K562 (cell line): Measurements from ENCODE around the gene ABT1. TPM values are rescaled to one million over a fixed set of nuclear protein-coding genes. Genes with fewer than 3 reads are reported as not detected.

ENCODE experiments used
- ARNT ChIP-seq, 2 experiments: fragments of 450-650 bp; IDR thresholded peaks; 2 replicates each; pipeline ENCODE4 v1.6.1; 2016; ENCODE audit warnings: mild to moderate bottlenecking in 1 of 2
- ATF1 ChIP-seq, 2 experiments: fragments of 450-650 bp in 1 of 2; IDR thresholded peaks; 2 replicates each; pipeline ENCODE4 v1.6.1; 2016; ENCODE audit warnings: missing compliant biosample characterization in 1 of 2, missing genetic modification characterization in 1 of 2
- CBFB ChIP-seq: sonication (generic); formaldehyde crosslinking; IDR thresholded peaks from 2 replicates; pipeline ENCODE4 v1.4.0; 2020; ENCODE audit warnings: mild to moderate bottlenecking, missing genetic modification reagents
- FOSL1 ChIP-seq: fragments of 200-800 bp; sonication (Bioruptor generic); conservative IDR thresholded peaks from 2 replicates; pipeline ENCODE4 v1.6.1; 2016; ENCODE audit warnings: missing genetic modification characterization, missing compliant biosample characterization
- GABPB2 ChIP-seq: fragments of 250-450 bp; sonication (Bioruptor Pico); conservative IDR thresholded peaks from 2 replicates; pipeline ENCODE4 v1.5.1; 2021; ENCODE audit warnings: mild to moderate bottlenecking
- HDAC2 ChIP-seq: fragments of 450-650 bp; IDR thresholded peaks from 2 replicates; pipeline ENCODE4 v1.6.1; 2016; ENCODE audit warnings: mild to moderate bottlenecking
- IFI16 ChIP-seq: fragments of 250-450 bp; sonication (Bioruptor Pico); IDR thresholded peaks from 2 replicates; pipeline ENCODE4 v2.1.2; 2022; ENCODE audit warnings: mild to moderate bottlenecking, inconsistent platforms
- LEF1 ChIP-seq: fragments of 450-650 bp; IDR thresholded peaks from 2 replicates; pipeline ENCODE4 v1.6.1; 2016; ENCODE audit warnings: mild to moderate bottlenecking
- MTA2 ChIP-seq: fragments of 450-650 bp; IDR thresholded peaks from 2 replicates; pipeline ENCODE4 v1.6.1; 2016; ENCODE audit warnings: low read depth
- NCOA4 ChIP-seq: fragments of 450-650 bp; IDR thresholded peaks from 2 replicates; pipeline ENCODE4 v1.6.1; 2018; ENCODE audit warnings: mild to moderate bottlenecking; ENCODE audit not compliant: partially characterized antibody
- PHB2 ChIP-seq: fragments of 450-650 bp; IDR thresholded peaks from 2 replicates; pipeline ENCODE4 v1.6.1; 2017; ENCODE audit warnings: low read depth
- SAFB ChIP-seq: fragments of 200-400 bp; formaldehyde crosslinking; IDR thresholded peaks from 2 replicates; pipeline ENCODE4 v1.6.1; 2017; ENCODE audit warnings: low read depth, low read length, borderline replicate concordance
- SP2 ChIP-seq: IDR thresholded peaks from 2 replicates; pipeline ENCODE4 v1.6.1; 2011; ENCODE audit warnings: mild to moderate bottlenecking, low read depth, low read length, moderate library complexity; ENCODE audit not compliant: poor library complexity, severe bottlenecking; ENCODE audit errors: extremely low read depth
- SREBF2 ChIP-seq: sonication (generic); formaldehyde crosslinking; IDR thresholded peaks from 2 replicates; pipeline ENCODE4 v1.4.0; 2020; ENCODE audit warnings: mild to moderate bottlenecking, missing genetic modification reagents
- SRF ChIP-seq, 2 experiments: fragments of 250-450, 450-650 bp in 1 of 2; sonication (Bioruptor Pico) in 1 of 2; sonication (generic) in 1 of 2; formaldehyde crosslinking; IDR thresholded peaks; 2 replicates each; pipeline versions ENCODE4 v1.5.0 to v1.5.1; 2020 to 2022; ENCODE audit warnings: mild to moderate bottlenecking in 1 of 2, missing genetic modification reagents in 1 of 2
- TAF1 ChIP-seq: IDR thresholded peaks from 2 replicates; pipeline ENCODE4 v1.6.1; 2011; ENCODE audit warnings: mild to moderate bottlenecking, low read length, moderate library complexity; ENCODE audit not compliant: insufficient read depth, control insufficient read depth, severe bottlenecking; ENCODE audit errors: extremely low read depth
- XRCC4 ChIP-seq: IDR thresholded peaks from one replicate; pipeline ENCODE4 v1.6.1; 2011; ENCODE audit not compliant: insufficient read depth, insufficient read length; ENCODE audit errors: extremely low read depth
- ZBTB17 ChIP-seq: fragments of 450-650 bp; formaldehyde crosslinking; IDR thresholded peaks from 2 replicates; pipeline ENCODE4 v1.4.0; 2020; ENCODE audit warnings: mild to moderate bottlenecking
- ZNF282 ChIP-seq: sonication (generic); formaldehyde crosslinking; IDR thresholded peaks from 2 replicates; pipeline ENCODE4 v1.8.1; 2023; ENCODE audit warnings: missing genetic modification reagents
- polyA plus RNA-seq, 8 experiments: library from polyadenylated mRNA; depleted of rRNA in 4 of 8; stranded (reverse) in 5 of 8; unstranded in 3 of 8; fragments of >200 nt; fragmentation: Nextera tagmentation in 2 of 8; fragmentation: Illumina TruSeq in 1 of 8; extraction: Ambion mirVana in 2 of 8; extraction: Trizol in 1 of 8; gene quantifications; 2 replicates each; pipeline versions ENCODE4 v1.2.1 to v1.2.3, GENCODE V29; 2011 to 2014; ENCODE audit warnings: inconsistent platforms in 1 of 8, missing spikeins in 1 of 8
- total RNA-seq, 7 experiments: library from RNA; depleted of rRNA in 6 of 7; stranded (reverse); fragments of >200 nt in 6 of 7; fragmentation: Illumina TruSeq in 2 of 7; extraction: Trizol in 2 of 7; gene quantifications; 2 replicates each; pipeline versions ENCODE4 v1.2.1 to v1.2.3, GENCODE V29; 2011 to 2021; ENCODE audit warnings: low replicate concordance in 1 of 7
- TF ChIP-seq, protein P1 (sequence below): fragments of 250-450 bp; sonication (Bioruptor Pico); IDR thresholded peaks from 2 replicates; pipeline ENCODE4 v1.8.0; 2022; ENCODE audit warnings: inconsistent platforms
- TF ChIP-seq, protein P2 (sequence below): fragments of 450-650 bp; formaldehyde crosslinking; conservative IDR thresholded peaks from 2 replicates; pipeline ENCODE4 v1.4.0; 2022; ENCODE audit warnings: mild to moderate bottlenecking, missing genetic modification characterization
- TF ChIP-seq, protein P3 (sequence below): sonication (generic); formaldehyde crosslinking; IDR thresholded peaks from 2 replicates; pipeline ENCODE4 v1.4.0; 2020; ENCODE audit warnings: mild to moderate bottlenecking, missing genetic modification reagents
- TF ChIP-seq, protein P4 (sequence below): sonication (generic); formaldehyde crosslinking; IDR thresholded peaks from 2 replicates; pipeline ENCODE4 v1.8.0; 2022; ENCODE audit warnings: missing genetic modification reagents, mild to moderate bottlenecking, borderline replicate concordance

ABT1 gene
- total and polyA plus RNA-seq, 9 of the 15 experiments (the other 6 are each of a cell fraction or from before 2014, with no cell fraction given): 8.8 to 52.7 (median 40.7) TPM

DNA sequence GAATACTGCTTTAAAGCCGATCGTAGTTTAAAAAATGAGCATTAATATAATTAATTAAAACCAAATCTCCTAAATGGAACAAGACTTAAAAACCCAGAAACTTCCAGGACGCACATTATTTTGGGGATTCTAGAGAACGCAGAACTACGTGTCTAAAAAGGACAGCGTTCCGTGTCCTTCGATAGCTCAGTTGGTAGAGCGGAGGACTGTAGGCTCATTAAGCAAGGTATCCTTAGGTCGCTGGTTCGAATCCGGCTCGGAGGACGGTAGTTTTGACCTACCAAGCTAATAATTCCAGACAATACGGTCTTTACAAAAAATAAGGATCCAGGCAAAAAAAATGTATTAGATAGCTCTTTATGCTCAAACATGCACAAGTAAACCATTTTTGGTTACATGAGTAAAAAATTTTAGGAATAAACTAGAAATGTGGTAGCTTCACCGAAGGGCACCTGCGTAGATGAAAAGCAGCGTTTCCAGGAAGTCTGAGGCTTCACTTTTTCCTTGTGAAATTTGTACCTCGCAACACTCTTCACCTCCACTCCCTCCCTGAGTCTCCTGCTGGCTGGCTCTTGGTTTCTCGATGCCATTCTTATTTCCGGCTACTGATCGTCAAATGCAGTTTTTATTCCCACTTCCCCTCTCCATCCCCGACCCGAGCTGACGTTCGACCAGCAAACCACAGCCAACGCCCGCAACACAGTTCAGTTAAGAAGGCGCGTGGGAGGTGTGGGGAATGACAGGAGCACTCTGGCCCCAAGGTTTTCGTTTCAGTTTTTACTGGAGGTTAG is 19.6 kb upstream of the ABT1 start (continued):
- TF ChIP-seq, protein P1, sequence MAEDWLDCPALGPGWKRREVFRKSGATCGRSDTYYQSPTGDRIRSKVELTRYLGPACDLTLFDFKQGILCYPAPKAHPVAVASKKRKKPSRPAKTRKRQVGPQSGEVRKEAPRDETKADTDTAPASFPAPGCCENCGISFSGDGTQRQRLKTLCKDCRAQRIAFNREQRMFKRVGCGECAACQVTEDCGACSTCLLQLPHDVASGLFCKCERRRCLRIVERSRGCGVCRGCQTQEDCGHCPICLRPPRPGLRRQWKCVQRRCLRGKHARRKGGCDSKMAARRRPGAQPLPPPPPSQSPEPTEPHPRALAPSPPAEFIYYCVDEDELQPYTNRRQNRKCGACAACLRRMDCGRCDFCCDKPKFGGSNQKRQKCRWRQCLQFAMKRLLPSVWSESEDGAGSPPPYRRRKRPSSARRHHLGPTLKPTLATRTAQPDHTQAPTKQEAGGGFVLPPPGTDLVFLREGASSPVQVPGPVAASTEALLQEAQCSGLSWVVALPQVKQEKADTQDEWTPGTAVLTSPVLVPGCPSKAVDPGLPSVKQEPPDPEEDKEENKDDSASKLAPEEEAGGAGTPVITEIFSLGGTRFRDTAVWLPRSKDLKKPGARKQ (CRISPR knock-in tag): no peak
- TF ChIP-seq MTA2 (no peak), ARNT (IDR thresholded peaks at IDR 0.05) (peak; percentile 76 to 87; a peak in 3 of 4 replicates), ZBTB17 (CRISPR knock-in tag) (no peak), TAF1 (peak; percentile 13), CBFB (CRISPR knock-in tag) (no peak), FOSL1 (tag) (no peak), SRF (CRISPR knock-in tag; IDR thresholded peaks at IDR 0.05) (no peak), ATF1 (CRISPR knock-in tag; IDR thresholded peaks at IDR 0.05) (no peak), ATF1 (tag; IDR thresholded peaks at IDR 0.05) (peak; percentile 70), ZNF282 (CRISPR knock-in tag) (no peak), HDAC2 (0 out of 2 replicates have a peak, but pooled peaks have one; percentile 29), GABPB2 (peak; percentile 61; the same call in 1 of the 2 replicates), PHB2 (no peak), NCOA4 (no peak), SP2 (no peak), SREBF2 (CRISPR knock-in tag) (0 out of 2 replicates have a peak, but pooled peaks have one; percentile 88), XRCC4 (no peak), SAFB (no peak), LEF1 (peak; percentile 55; the same call in 1 of the 2 replicates), IFI16 (CRISPR knock-in tag) (no peak)
- TF ChIP-seq, protein P2, sequence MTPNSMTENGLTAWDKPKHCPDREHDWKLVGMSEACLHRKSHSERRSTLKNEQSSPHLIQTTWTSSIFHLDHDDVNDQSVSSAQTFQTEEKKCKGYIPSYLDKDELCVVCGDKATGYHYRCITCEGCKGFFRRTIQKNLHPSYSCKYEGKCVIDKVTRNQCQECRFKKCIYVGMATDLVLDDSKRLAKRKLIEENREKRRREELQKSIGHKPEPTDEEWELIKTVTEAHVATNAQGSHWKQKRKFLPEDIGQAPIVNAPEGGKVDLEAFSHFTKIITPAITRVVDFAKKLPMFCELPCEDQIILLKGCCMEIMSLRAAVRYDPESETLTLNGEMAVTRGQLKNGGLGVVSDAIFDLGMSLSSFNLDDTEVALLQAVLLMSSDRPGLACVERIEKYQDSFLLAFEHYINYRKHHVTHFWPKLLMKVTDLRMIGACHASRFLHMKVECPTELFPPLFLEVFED (CRISPR knock-in tag): no peak; the same call in 1 of the 2 replicates
- TF ChIP-seq, protein P3, sequence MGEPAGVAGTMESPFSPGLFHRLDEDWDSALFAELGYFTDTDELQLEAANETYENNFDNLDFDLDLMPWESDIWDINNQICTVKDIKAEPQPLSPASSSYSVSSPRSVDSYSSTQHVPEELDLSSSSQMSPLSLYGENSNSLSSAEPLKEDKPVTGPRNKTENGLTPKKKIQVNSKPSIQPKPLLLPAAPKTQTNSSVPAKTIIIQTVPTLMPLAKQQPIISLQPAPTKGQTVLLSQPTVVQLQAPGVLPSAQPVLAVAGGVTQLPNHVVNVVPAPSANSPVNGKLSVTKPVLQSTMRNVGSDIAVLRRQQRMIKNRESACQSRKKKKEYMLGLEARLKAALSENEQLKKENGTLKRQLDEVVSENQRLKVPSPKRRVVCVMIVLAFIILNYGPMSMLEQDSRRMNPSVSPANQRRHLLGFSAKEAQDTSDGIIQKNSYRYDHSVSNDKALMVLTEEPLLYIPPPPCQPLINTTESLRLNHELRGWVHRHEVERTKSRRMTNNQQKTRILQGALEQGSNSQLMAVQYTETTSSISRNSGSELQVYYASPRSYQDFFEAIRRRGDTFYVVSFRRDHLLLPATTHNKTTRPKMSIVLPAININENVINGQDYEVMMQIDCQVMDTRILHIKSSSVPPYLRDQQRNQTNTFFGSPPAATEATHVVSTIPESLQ (CRISPR knock-in tag): peak; percentile 80
- TF ChIP-seq, protein P4, sequence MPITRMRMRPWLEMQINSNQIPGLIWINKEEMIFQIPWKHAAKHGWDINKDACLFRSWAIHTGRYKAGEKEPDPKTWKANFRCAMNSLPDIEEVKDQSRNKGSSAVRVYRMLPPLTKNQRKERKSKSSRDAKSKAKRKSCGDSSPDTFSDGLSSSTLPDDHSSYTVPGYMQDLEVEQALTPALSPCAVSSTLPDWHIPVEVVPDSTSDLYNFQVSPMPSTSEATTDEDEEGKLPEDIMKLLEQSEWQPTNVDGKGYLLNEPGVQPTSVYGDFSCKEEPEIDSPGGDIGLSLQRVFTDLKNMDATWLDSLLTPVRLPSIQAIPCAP (CRISPR knock-in tag): 0 out of 2 replicates have a peak, but pooled peaks have one; percentile 22
